Measurements from ENCODE around the gene PTPRO.

The PTPRO gene

DNA sequence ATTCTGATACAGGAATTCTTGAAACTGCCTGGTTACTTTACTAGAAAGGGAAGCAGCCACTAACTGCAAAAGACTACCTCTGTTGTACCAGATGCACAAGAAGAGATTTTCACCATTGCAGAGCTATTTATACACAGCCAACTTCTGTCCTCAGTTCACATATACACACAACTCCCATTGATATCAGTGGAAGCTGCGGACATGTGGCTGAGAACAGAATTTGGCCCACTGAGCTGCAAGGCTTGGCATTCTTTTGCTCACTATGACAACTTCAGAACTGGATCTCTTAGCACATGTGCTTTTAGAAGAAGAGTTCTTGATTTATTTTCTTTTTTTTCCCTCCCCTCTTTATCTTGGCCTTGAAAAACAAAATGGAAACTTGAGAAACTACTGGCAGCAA, 28.3 kb downstream of the PTPRO start:
- DNase-seq (ENCODE audit: low spot score) = no peak

DNA sequence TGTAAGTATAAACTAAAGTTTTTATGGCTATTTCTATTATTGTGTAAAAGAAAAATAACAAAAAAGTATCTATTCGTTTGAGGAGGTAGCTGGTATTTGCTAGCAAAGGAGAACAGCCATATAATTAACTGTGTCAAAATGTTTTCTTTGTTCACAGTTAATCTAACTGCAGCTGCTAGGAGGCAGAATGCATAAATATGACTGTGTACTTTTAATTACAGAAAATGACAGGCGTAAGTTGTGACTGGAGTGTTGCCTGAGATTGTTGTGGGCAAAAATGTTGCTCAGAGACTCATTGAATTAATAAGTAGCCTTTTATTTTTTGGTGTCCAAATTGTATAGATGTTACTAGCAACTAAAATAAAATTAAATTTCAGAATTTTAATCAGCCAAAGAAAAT, 33.5 kb downstream of the PTPRO start:
- DNase-seq (ENCODE audit: low spot score) = no peak

DNA sequence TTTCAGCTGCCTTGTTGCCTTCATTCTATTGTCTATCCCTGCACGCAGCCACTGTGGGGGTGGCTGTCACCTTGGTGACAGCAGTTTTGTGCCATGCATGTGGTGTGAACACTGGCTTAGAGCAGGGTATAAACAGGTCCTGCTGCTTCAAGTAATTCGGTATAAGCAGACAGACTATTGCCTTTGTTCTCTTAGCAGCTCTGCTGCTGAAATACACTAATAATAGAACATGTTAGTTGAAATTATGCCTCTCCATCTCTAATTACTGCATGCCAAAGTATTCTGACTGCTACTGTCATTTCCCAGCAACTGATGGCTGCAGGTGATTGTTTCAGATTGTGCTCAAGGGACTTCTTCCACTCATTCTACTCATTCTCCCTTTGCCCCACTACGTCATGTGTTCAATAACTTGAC, 34.6 kb downstream of the PTPRO start:
- DNase-seq (ENCODE audit: low spot score) = no peak

- no peak for DNase-seq (ENCODE audit: low spot score)
Observed at GRCh38 chr12:15364221-15365160, 42.2 kb downstream of the PTPRO start.

- DNase-seq (ENCODE audit: low spot score) = no peak
Observed at GRCh38 chr12:15368812-15369211, 46.5 kb downstream of the PTPRO start.

DNA sequence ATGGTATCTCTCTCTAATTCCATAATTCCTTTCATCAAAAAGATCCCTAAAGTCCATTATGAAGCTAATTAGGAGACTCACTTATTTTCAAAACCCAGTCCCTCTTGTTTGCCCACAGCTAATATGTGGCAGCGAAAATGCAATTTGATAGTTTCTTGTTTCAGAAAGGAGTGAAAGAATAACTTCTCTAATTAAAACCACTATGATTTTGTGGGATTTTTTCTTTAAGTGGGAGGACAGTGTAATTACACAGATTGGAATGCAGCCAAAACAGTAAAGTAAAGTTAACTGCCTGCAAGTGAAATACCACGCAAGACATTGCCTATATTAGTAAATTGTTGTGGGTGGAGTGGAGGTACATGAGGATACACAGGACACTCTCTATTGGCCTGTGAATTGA, 50.0 kb downstream of the PTPRO start:
- no peak for DNase-seq (ENCODE audit: low spot score)

DNA sequence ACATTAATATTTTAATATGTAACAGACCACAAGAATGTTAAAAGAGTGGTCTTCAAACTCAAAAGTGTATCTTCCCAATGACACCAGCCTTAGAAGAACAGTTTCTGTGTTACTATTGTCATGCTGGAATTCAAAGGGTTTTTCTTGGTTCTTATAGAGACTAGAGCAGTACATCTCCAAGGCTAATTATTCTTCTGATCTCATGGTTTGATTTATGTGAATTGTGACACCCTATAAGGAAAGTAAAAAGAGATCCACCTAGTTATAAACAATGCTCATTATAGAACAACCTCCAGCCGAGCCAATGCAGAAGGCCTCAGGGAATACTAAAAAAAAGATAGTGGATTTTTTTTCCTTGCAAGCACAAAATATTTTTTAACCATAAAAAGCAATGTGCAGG, 65.5 kb downstream of the PTPRO start:
- DNase-seq (ENCODE audit: low spot score) = no peak

GRCh38 chr12:15389561-15389960, 67.3 kb downstream of the PTPRO start:
- no peak for DNase-seq (ENCODE audit: low spot score)

DNA sequence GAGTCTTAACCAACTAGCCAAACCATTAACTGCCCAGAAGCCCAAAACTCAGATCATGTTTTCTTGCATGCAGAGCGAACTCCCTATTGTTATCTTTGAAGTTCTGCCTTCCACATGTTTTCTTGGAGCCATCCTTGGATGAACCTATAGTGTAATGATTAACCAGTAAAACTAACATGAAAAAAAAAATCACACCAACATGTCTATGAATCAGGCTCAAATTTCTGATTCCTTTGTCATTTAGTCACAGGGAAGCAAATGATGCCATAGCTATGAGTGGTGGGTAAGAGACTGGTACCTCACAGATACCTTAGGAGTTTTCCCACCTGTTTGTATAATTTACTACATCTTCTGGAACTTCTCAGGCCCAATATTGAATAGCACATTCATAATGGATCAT, 70.7 kb downstream of the PTPRO start:
- no peak for DNase-seq (ENCODE audit: low spot score)

- DNase-seq (ENCODE audit: low spot score) = no peak
Observed at GRCh38 chr12:15393995-15394394, 71.7 kb downstream of the PTPRO start.

GRCh38 chr12:15404485-15404884, 82.2 kb downstream of the PTPRO start:
- DNase-seq (ENCODE audit: low spot score) = no peak

DNA sequence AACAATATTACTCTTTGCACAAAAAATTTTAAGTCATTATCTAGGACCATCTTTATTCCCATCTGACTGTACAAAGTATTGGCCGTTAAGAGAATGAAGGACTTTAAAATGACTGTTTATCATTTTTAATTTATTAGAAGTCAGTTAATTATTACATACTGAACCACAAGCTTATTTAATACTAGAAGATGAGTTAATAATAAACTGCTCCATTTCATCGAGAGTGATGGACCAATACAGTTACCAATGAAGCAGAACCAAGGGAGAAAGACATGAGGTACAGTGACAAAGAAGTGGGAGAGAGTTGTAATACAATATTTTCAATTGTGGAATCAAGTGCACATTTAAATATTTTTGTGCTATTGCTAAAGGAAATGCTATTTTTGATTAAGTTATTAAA, 83.3 kb downstream of the PTPRO start:
- DNase-seq (ENCODE audit: low spot score) = no peak

GRCh38 chr12:15407025-15407424, 84.7 kb downstream of the PTPRO start:
- no peak for DNase-seq (ENCODE audit: low spot score)

DNA sequence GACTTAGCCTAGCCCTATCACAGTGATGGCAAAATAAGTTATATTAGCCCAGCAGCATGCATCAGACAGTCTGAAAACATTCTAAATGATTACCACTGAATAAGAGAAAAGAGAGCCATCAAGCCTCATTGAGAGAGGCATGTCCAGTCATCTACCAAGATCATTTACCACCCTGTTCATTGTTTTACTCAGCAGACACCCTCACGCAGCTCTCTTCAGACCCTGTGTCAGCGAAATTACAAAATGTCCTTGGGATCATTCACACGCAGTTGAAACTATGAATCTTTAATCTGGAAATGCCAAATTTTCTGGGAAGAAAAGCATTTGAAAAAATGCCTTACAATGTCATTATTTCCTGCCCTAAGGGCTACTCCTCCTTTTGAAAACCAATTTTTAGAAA, 89.5 kb downstream of the PTPRO start:
- no peak for DNase-seq (ENCODE audit: low spot score)

DNA sequence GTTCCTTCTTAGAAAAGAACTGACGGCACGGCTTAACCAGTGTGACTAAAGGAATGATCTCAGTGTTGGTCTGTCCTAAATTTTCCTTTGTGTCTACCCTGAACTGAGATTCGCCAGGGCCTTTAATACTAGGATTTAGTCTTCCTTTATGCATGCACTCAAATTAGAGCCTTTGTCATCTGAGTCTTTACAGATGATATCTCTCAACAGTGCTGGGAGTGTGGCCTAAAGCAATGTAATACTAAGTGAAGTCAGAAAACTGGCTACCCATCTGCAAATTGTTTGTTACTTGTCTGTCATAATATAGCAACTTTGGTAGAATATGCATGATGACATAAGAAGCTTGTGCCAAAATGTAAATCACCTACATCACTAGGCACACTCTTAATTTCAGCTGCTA, 95.4 kb downstream of the PTPRO start:
- DNase-seq (ENCODE audit: low spot score) = no peak

DNA sequence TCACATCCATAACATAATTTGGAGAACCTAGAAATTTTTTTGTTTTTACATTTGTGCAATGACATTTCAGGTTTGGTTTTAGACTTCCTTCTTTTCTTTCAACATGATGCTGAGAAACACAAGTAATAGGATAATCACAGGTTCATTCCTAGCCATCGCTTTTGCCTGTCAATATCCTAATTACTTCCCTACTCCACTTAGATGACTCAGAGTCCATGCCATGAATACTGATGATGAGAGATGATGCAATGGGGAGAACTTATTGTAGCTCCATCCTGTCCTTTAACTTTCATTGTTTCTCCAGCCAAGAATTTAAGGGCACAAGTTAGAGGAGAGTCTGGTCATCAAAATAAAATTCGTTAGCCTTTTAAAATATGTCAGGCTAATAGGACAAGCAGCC, 101.3 kb downstream of the PTPRO start:
- no peak for DNase-seq (ENCODE audit: low spot score)

GRCh38 chr12:15427913-15428312, 105.6 kb downstream of the PTPRO start:
- DNase-seq (ENCODE audit: low spot score) = no peak

DNA sequence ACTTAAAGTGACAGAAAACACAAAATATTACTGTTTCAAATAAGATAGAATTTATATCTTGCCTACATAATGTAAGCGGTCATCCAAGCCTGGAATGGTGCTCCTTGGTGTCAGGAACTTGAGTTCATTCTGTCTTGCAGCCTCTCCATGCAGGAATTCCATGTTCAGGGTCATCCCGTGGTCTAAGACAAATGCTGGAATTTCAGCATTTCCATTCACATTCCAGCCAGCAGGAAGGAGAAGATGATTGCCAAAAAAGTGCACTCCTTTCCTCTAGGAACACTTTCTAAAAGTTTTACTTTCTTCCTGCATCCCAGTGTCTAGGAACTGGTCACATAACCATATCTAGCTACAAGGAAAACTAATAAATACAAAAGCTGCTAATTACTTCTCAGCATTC, 106.3 kb downstream of the PTPRO start:
- DNase-seq (ENCODE audit: low spot score) = no peak

- no peak for DNase-seq (ENCODE audit: low spot score)
Observed at GRCh38 chr12:15429262-15429661, 107.0 kb downstream of the PTPRO start.

GRCh38 chr12:15435597-15435996, 113.3 kb downstream of the PTPRO start:
- DNase-seq (ENCODE audit: low spot score) = no peak

GRCh38 chr12:15439459-15439858, 117.2 kb downstream of the PTPRO start:
- no peak for DNase-seq (ENCODE audit: low spot score)

- DNase-seq (ENCODE audit: low spot score) = no peak
Observed at GRCh38 chr12:15443050-15443449, 120.7 kb downstream of the PTPRO start.

GRCh38 chr12:15443611-15444010, 121.3 kb downstream of the PTPRO start:
- no peak for DNase-seq (ENCODE audit: low spot score)

DNA sequence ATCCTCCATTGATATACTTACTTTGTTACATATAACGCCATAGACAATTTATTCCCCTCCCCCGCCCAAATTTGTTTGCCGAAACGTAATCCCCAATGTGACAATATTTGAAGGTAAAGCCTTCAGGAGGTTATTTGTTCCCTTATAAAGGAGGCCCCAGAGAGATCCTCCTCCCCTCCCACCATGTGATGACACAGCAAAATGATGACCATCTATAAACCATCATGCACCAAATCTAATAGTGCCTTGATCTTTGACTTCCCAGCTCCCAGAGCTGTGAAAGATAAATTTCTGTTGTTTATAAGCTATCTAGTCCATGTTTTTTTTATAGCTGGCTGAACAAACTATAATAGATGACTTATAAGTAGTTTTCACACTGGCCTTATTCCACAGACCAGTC, 122.2 kb downstream of the PTPRO start:
- DNase-seq (ENCODE audit: low spot score) = no peak

Measured in CD4-positive, alpha-beta T cell treated with Interleukin-6 at 100 ng/mL for 8 hours (primary cell).